Thyroid gland (tissue), 4 donors: Measurements from ENCODE around the gene LYPD6B.

Experiments used
- POLR2A ChIP-seq, 2 donors: fragments of 450-650 bp; IDR thresholded peaks; one replicate each; pipeline ENCODE4 v1.6.1; 2017; ENCODE audit warnings: antibody characterized with exemption in 2 of 2, mild to moderate bottlenecking in 2 of 2, moderate library complexity in 1 of 2
- TF ChIP-seq, protein P1 (sequence below), 6 experiments: fragments of 200-600 bp in 3 of 6; fragments of 450-650 bp in 3 of 6; sonication (generic) in 3 of 6; IDR thresholded peaks; one replicate each; pipeline ENCODE4 v1.5.1; 2016 to 2019; ENCODE audit warnings: antibody characterized with exemption in 6 of 6, mild to moderate bottlenecking in 2 of 6, inconsistent platforms in 1 of 6, moderate library complexity in 1 of 6

DNA sequence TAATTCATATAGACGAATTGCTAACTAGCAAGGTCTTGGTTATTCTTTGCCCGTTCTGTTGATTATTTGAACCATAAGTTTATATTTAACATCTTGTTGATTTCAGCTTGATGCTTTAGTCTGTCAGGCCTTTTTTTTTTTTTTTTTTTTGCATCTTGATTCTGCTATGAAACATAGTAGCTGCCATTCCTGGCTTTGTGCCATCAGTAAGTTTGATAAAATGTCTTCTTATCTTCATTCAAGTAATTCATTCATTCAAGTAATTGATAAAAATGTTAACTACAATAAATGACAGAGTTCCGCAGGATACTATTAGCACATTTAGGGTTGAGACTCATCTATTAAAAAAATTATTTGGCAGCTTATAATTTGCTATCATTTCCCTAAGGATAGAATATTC, 134.7 kb downstream of the LYPD6B start:
- TF ChIP-seq POLR2A (IDR thresholded peaks at IDR 0.05): no peak
- TF ChIP-seq, protein P1, sequence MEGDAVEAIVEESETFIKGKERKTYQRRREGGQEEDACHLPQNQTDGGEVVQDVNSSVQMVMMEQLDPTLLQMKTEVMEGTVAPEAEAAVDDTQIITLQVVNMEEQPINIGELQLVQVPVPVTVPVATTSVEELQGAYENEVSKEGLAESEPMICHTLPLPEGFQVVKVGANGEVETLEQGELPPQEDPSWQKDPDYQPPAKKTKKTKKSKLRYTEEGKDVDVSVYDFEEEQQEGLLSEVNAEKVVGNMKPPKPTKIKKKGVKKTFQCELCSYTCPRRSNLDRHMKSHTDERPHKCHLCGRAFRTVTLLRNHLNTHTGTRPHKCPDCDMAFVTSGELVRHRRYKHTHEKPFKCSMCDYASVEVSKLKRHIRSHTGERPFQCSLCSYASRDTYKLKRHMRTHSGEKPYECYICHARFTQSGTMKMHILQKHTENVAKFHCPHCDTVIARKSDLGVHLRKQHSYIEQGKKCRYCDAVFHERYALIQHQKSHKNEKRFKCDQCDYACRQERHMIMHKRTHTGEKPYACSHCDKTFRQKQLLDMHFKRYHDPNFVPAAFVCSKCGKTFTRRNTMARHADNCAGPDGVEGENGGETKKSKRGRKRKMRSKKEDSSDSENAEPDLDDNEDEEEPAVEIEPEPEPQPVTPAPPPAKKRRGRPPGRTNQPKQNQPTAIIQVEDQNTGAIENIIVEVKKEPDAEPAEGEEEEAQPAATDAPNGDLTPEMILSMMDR (IDR thresholded peaks at IDR 0.05): no peak
